DND-41 (cell line): ENCODE measurements around the gene DRAP1.

Experiments
- ATAC-seq: fragments of 200-7000 bp; cut with Tn5 transposase; 3 replicates; pipeline ENCODE4 v1.9.1; 2021; ENCODE audit warnings: low read depth; ENCODE audit not compliant: insufficient read depth
- DNase-seq: peaks from one replicate; pipeline ENCODE4 v3.0.0-alpha.2; 2020
- H2AFZ ChIP-seq: 2 replicates; pipeline ENCODE4 v1.6.0; 2012; ENCODE audit warnings: low read depth, low read length
- H3K27ac ChIP-seq: 2 replicates; pipeline ENCODE4 v1.5.1; 2012; ENCODE audit warnings: low read length, inconsistent platforms
- H3K27me3 ChIP-seq: fragments of 200-600 bp; sonication (generic); 2 replicates; pipeline ENCODE4 v1.6.0; 2012; ENCODE audit warnings: low read length, mild to moderate bottlenecking, inconsistent platforms; ENCODE audit not compliant: insufficient read depth, poor library complexity
- H3K36me3 ChIP-seq: 2 replicates; pipeline ENCODE4 v1.5.1; 2012; ENCODE audit warnings: low read length, inconsistent platforms; ENCODE audit not compliant: insufficient read depth
- H3K4me1 ChIP-seq: 2 replicates; pipeline ENCODE4 v1.5.1; 2012; ENCODE audit warnings: mild to moderate bottlenecking, low read length; ENCODE audit not compliant: insufficient read depth
- H3K4me2 ChIP-seq: 2 replicates; pipeline ENCODE4 v1.6.0; 2012; ENCODE audit warnings: mild to moderate bottlenecking, moderate library complexity, low read length, inconsistent platforms; ENCODE audit not compliant: insufficient read depth
- H3K4me3 ChIP-seq, 2 experiments: fragments of 200-600 bp in 1 of 2; shearing (Covaris generic) in 1 of 2; 2 replicates each; pipeline ENCODE4 v1.5.1; 2012 to 2016; ENCODE audit warnings: inconsistent platforms in 2 of 2, low read length in 2 of 2, mild to moderate bottlenecking in 2 of 2, low read depth in 1 of 2, moderate library complexity in 1 of 2
- H3K79me2 ChIP-seq: 2 replicates; pipeline ENCODE4 v1.6.0; 2012; ENCODE audit warnings: low read length, inconsistent platforms; ENCODE audit not compliant: insufficient read depth
- H3K9ac ChIP-seq: 2 replicates; pipeline ENCODE4 v1.6.0; 2012; ENCODE audit warnings: low read depth, mild to moderate bottlenecking, inconsistent platforms, low read length, moderate library complexity
- H3K9me3 ChIP-seq: 2 replicates; pipeline ENCODE4 v1.5.1; 2012; ENCODE audit warnings: low read length, moderate library complexity, mild to moderate bottlenecking, inconsistent platforms; ENCODE audit not compliant: insufficient read depth, severe bottlenecking
- H4K20me1 ChIP-seq: 2 replicates; pipeline ENCODE4 v1.6.0; 2012; ENCODE audit warnings: low read length; ENCODE audit not compliant: insufficient read depth
- CTCF ChIP-seq: IDR thresholded peaks from 2 replicates; pipeline ENCODE4 v1.5.1; 2012; ENCODE audit warnings: borderline replicate concordance, low read length, moderate library complexity, mild to moderate bottlenecking; ENCODE audit not compliant: poor library complexity, severe bottlenecking; ENCODE audit errors: extremely low read depth
- EZH2 ChIP-seq: IDR thresholded peaks from 3 replicates; pipeline ENCODE4 v1.6.1; 2012; ENCODE audit warnings: borderline replicate concordance, low read depth, mild to moderate bottlenecking, moderate library complexity, low read length, inconsistent platforms; ENCODE audit not compliant: severe bottlenecking

DRAP1 gene

GRCh38 chr11:65961267-65962140 lies 42.3 kb downstream of the DRAP1 start, which contains the start of gene SART1:
TSS of gene SART1 (plus strand) at chr11:65961734. CDS start at chr11:65961781, 47 bp downstream.
- H3K4me2 ChIP-seq, result peak within 1 kb of the TSS; percentile 84
- H4K20me1 ChIP-seq, result peaks cover 40% of the 10 kb centered on the region
- H3K9me3 ChIP-seq, result no peaks in the 10 kb centered on the region
- H3K36me3 ChIP-seq, result peaks cover 34% of the 10 kb centered on the region
- peak within 1 kb of the TSS; percentile 100 for H3K27ac ChIP-seq
- H3K79me2 ChIP-seq, result peaks cover 54% of the 10 kb centered on the region
- H3K27me3 ChIP-seq, result no peaks in the 10 kb centered on the region
- H3K9ac ChIP-seq, result peak within 1 kb of the TSS; percentile 100
- peaks cover 36% of the 10 kb centered on the region for H3K4me1 ChIP-seq
- TF ChIP-seq CTCF (no peak), EZH2 (no peak)
- peak within 1 kb of the TSS; percentile 100 for H2AFZ ChIP-seq
- DNase-seq (peak; percentile 99), ATAC-seq (peak; percentile 93)
- peak within 1 kb of the TSS; percentile 79 to 100 for H3K4me3 ChIP-seq

- ATAC-seq, result no peak
- H3K4me1 ChIP-seq, result peaks cover 32% of the 10 kb centered on the region
Observed at GRCh38 chr11:65962141-65962564, 42.9 kb downstream of the DRAP1 start.

GRCh38 chr11:65964906-65965305 lies 45.7 kb downstream of the DRAP1 start:
- Histone ChIP-seq H3K27ac (no peak overlapping the region), H2AFZ (no peak overlapping the region), H3K4me3 (no peak overlapping the region), H3K9me3 (no peaks in the 10 kb centered on the region), H3K79me2 (peaks cover 62% of the 10 kb centered on the region), H3K36me3 (peaks cover 69% of the 10 kb centered on the region), H3K9ac (no peak overlapping the region), H4K20me1 (peaks cover 48% of the 10 kb centered on the region), H3K4me2 (no peak overlapping the region), H3K4me1 (peaks cover 32% of the 10 kb centered on the region), H3K27me3 (no peaks in the 10 kb centered on the region)
- no peak for TF ChIP-seq EZH2
- TF ChIP-seq CTCF, result no peak
- ATAC-seq, result no peak
- no peak for DNase-seq

More at GRCh38 chr11:65962141-65962564, 42.9 kb downstream of the DRAP1 start:
- H3K4me3 ChIP-seq, result peak overlapping the region; percentile 79 to 100
- H3K79me2 ChIP-seq, result peaks cover 59% of the 10 kb centered on the region
- peak overlapping the region; percentile 62 for H3K27ac ChIP-seq
- peak overlapping the region; percentile 84 for H3K4me2 ChIP-seq
- H3K9me3 ChIP-seq, result no peaks in the 10 kb centered on the region
- no peak overlapping the region for H2AFZ ChIP-seq
- peak overlapping the region; percentile 100 for H3K9ac ChIP-seq
- DNase-seq, result no peak
- H4K20me1 ChIP-seq, result peaks cover 41% of the 10 kb centered on the region
- no peaks in the 10 kb centered on the region for H3K27me3 ChIP-seq
- no peak for TF ChIP-seq CTCF
- TF ChIP-seq EZH2, result no peak
- H3K36me3 ChIP-seq, result peaks cover 41% of the 10 kb centered on the region
